Measurements from ENCODE around the gene SH3GL2.
"Not testable (repeated sequence)": the region's sequence is repeated elsewhere in the genome, so short reads cannot be mapped to it uniquely, and the experiment has no call there.

SH3GL2 gene

GRCh38 chr9:17757816-17758215 lies 178.9 kb downstream of the SH3GL2 start:
- H3K27me3 ChIP-seq (ENCODE audit: control insufficient read depth, insufficient read depth, low read length): peaks cover 4% of the 10 kb centered on the region
- no peak overlapping the region for H3K4me3 ChIP-seq (ENCODE audit: low read length)
- no peaks in the 10 kb centered on the region for H3K9me3 ChIP-seq (replicated peaks; ENCODE audit: low read length)
- no peaks in the 10 kb centered on the region for H3K36me3 ChIP-seq (ENCODE audit: insufficient read depth, low read length)
- H3K9ac ChIP-seq (ENCODE audit: low read depth, low read length): no peak overlapping the region
- no peak overlapping the region for H3K4me2 ChIP-seq (ENCODE audit: low read length)
- no peaks in the 10 kb centered on the region for H3K4me1 ChIP-seq (ENCODE audit: control insufficient read depth, insufficient read depth, low read length)

GRCh38 chr9:17760250-17760649 lies 181.4 kb downstream of the SH3GL2 start:
- H3K4me3 ChIP-seq (ENCODE audit: low read length): no peak overlapping the region
- H3K27me3 ChIP-seq (ENCODE audit: control insufficient read depth, insufficient read depth, low read length): peaks cover 4% of the 10 kb centered on the region
- no peaks in the 10 kb centered on the region for H3K4me1 ChIP-seq (ENCODE audit: control insufficient read depth, insufficient read depth, low read length)
- H3K4me2 ChIP-seq (ENCODE audit: low read length): no peak overlapping the region
- no peaks in the 10 kb centered on the region for H3K36me3 ChIP-seq (ENCODE audit: insufficient read depth, low read length)
- no peaks in the 10 kb centered on the region for H3K9me3 ChIP-seq (replicated peaks; ENCODE audit: low read length)
- H3K9ac ChIP-seq (ENCODE audit: low read depth, low read length): no peak overlapping the region

GRCh38 chr9:17761984-17762676 lies 183.3 kb downstream of the SH3GL2 start:
- Histone ChIP-seq H3K4me2 (ENCODE audit: low read length) (no peak overlapping the region), H3K36me3 (ENCODE audit: insufficient read depth, low read length) (no peaks in the 10 kb centered on the region), H3K4me3 (ENCODE audit: low read length) (no peak overlapping the region), H3K9me3 (replicated peaks; ENCODE audit: low read length) (no peaks in the 10 kb centered on the region), H3K9ac (ENCODE audit: low read depth, low read length) (no peak overlapping the region), H3K4me1 (ENCODE audit: control insufficient read depth, insufficient read depth, low read length) (no peaks in the 10 kb centered on the region), H3K27me3 (ENCODE audit: control insufficient read depth, insufficient read depth, low read length) (peaks cover 4% of the 10 kb centered on the region)

- Histone ChIP-seq H3K9ac (ENCODE audit: low read depth, low read length) (no peak overlapping the region), H3K27me3 (ENCODE audit: control insufficient read depth, insufficient read depth, low read length) (peaks cover 4% of the 10 kb centered on the region), H3K36me3 (ENCODE audit: insufficient read depth, low read length) (no peaks in the 10 kb centered on the region), H3K4me2 (ENCODE audit: low read length) (no peak overlapping the region), H3K9me3 (replicated peaks; ENCODE audit: low read length) (no peaks in the 10 kb centered on the region), H3K4me3 (ENCODE audit: low read length) (no peak overlapping the region), H3K4me1 (ENCODE audit: control insufficient read depth, insufficient read depth, low read length) (no peaks in the 10 kb centered on the region)
Observed at GRCh38 chr9:17764306-17764705, 185.4 kb downstream of the SH3GL2 start.

- not testable (repeated sequence) for H3K27me3 ChIP-seq (ENCODE audit: control insufficient read depth, insufficient read depth, low read length); H3K9ac ChIP-seq (ENCODE audit: low read depth, low read length); H3K36me3 ChIP-seq (ENCODE audit: insufficient read depth, low read length); H3K4me1 ChIP-seq (ENCODE audit: control insufficient read depth, insufficient read depth, low read length); H3K4me2 ChIP-seq (ENCODE audit: low read length); H3K4me3 ChIP-seq (ENCODE audit: low read length); H3K9me3 ChIP-seq (replicated peaks; ENCODE audit: low read length)
Observed at GRCh38 chr9:17765131-17765530, 186.3 kb downstream of the SH3GL2 start.

- Histone ChIP-seq H3K4me2 (ENCODE audit: low read length) (no peak overlapping the region), H3K36me3 (ENCODE audit: insufficient read depth, low read length) (no peaks in the 10 kb centered on the region), H3K4me3 (ENCODE audit: low read length) (no peak overlapping the region), H3K27me3 (ENCODE audit: control insufficient read depth, insufficient read depth, low read length) (no peaks in the 10 kb centered on the region), H3K9me3 (replicated peaks; ENCODE audit: low read length) (no peaks in the 10 kb centered on the region), H3K9ac (ENCODE audit: low read depth, low read length) (no peak overlapping the region), H3K4me1 (ENCODE audit: control insufficient read depth, insufficient read depth, low read length) (no peaks in the 10 kb centered on the region)
Observed at GRCh38 chr9:17772223-17772622, 193.4 kb downstream of the SH3GL2 start.

- Histone ChIP-seq H3K27me3 (ENCODE audit: control insufficient read depth, insufficient read depth, low read length) (no peaks in the 10 kb centered on the region), H3K9ac (ENCODE audit: low read depth, low read length) (no peak overlapping the region), H3K4me2 (ENCODE audit: low read length) (no peak overlapping the region), H3K4me1 (ENCODE audit: control insufficient read depth, insufficient read depth, low read length) (no peaks in the 10 kb centered on the region), H3K9me3 (replicated peaks; ENCODE audit: low read length) (no peaks in the 10 kb centered on the region), H3K36me3 (ENCODE audit: insufficient read depth, low read length) (no peaks in the 10 kb centered on the region), H3K4me3 (ENCODE audit: low read length) (no peak overlapping the region)
Observed at GRCh38 chr9:17775656-17776055, 196.8 kb downstream of the SH3GL2 start.

GRCh38 chr9:17776735-17777134 lies 197.9 kb downstream of the SH3GL2 start:
- Histone ChIP-seq H3K9me3 (replicated peaks; ENCODE audit: low read length) (no peaks in the 10 kb centered on the region), H3K4me3 (ENCODE audit: low read length) (no peak overlapping the region)

GRCh38 chr9:17777465-17777864 lies 198.6 kb downstream of the SH3GL2 start:
- Histone ChIP-seq H3K27me3 (ENCODE audit: control insufficient read depth, insufficient read depth, low read length) (no peaks in the 10 kb centered on the region), H3K4me2 (ENCODE audit: low read length) (no peak overlapping the region), H3K4me3 (ENCODE audit: low read length) (no peak overlapping the region), H3K9ac (ENCODE audit: low read depth, low read length) (no peak overlapping the region), H3K36me3 (ENCODE audit: insufficient read depth, low read length) (no peaks in the 10 kb centered on the region), H3K4me1 (ENCODE audit: control insufficient read depth, insufficient read depth, low read length) (no peaks in the 10 kb centered on the region), H3K9me3 (replicated peaks; ENCODE audit: low read length) (no peaks in the 10 kb centered on the region)

More at GRCh38 chr9:17776735-17777134, 197.9 kb downstream of the SH3GL2 start:
- no peaks in the 10 kb centered on the region for H3K4me1 ChIP-seq (ENCODE audit: control insufficient read depth, insufficient read depth, low read length)
- H3K9ac ChIP-seq (ENCODE audit: low read depth, low read length): no peak overlapping the region
- H3K36me3 ChIP-seq (ENCODE audit: insufficient read depth, low read length): no peaks in the 10 kb centered on the region
- no peak overlapping the region for H3K4me2 ChIP-seq (ENCODE audit: low read length)
- H3K27me3 ChIP-seq (ENCODE audit: control insufficient read depth, insufficient read depth, low read length): no peaks in the 10 kb centered on the region

- Histone ChIP-seq H3K36me3 (ENCODE audit: insufficient read depth, low read length) (no peaks in the 10 kb centered on the region), H3K9ac (ENCODE audit: low read depth, low read length) (no peak overlapping the region), H3K9me3 (replicated peaks; ENCODE audit: low read length) (no peaks in the 10 kb centered on the region), H3K27me3 (ENCODE audit: control insufficient read depth, insufficient read depth, low read length) (peaks cover 12% of the 10 kb centered on the region), H3K4me1 (ENCODE audit: control insufficient read depth, insufficient read depth, low read length) (no peaks in the 10 kb centered on the region), H3K4me3 (ENCODE audit: low read length) (no peak overlapping the region), H3K4me2 (ENCODE audit: low read length) (no peak overlapping the region)
Observed at GRCh38 chr9:17782430-17783149, 203.7 kb downstream of the SH3GL2 start.

GRCh38 chr9:17783227-17783626 lies 204.4 kb downstream of the SH3GL2 start:
- Histone ChIP-seq H3K4me1 (ENCODE audit: control insufficient read depth, insufficient read depth, low read length) (no peaks in the 10 kb centered on the region), H3K27me3 (ENCODE audit: control insufficient read depth, insufficient read depth, low read length) (peaks cover 12% of the 10 kb centered on the region), H3K9me3 (replicated peaks; ENCODE audit: low read length) (no peaks in the 10 kb centered on the region), H3K4me3 (ENCODE audit: low read length) (no peak overlapping the region), H3K36me3 (ENCODE audit: insufficient read depth, low read length) (no peaks in the 10 kb centered on the region), H3K9ac (ENCODE audit: low read depth, low read length) (no peak overlapping the region), H3K4me2 (ENCODE audit: low read length) (no peak overlapping the region)

- H3K27me3 ChIP-seq (ENCODE audit: control insufficient read depth, insufficient read depth, low read length): peaks cover 23% of the 10 kb centered on the region
- no peaks in the 10 kb centered on the region for H3K4me1 ChIP-seq (ENCODE audit: control insufficient read depth, insufficient read depth, low read length)
- no peak overlapping the region for H3K4me3 ChIP-seq (ENCODE audit: low read length)
- H3K9me3 ChIP-seq (replicated peaks; ENCODE audit: low read length): no peaks in the 10 kb centered on the region
- H3K9ac ChIP-seq (ENCODE audit: low read depth, low read length): no peak overlapping the region
- H3K4me2 ChIP-seq (ENCODE audit: low read length): no peak overlapping the region
- no peaks in the 10 kb centered on the region for H3K36me3 ChIP-seq (ENCODE audit: insufficient read depth, low read length)
Observed at GRCh38 chr9:17789316-17789715, 210.4 kb downstream of the SH3GL2 start.

Data from skeletal muscle satellite cell (primary cell).